Panc1 (cell line): ENCODE measurements around the gene HS1BP3. TPM values are rescaled to one million over a fixed set of nuclear protein-coding genes. Genes with fewer than 3 reads are reported as not detected.

ENCODE experiments used
- ATAC-seq: fragments of 200-7000 bp; cut with Tn5 transposase; 2 replicates; pipeline ENCODE4 v1.9.1; 2020; ENCODE audit warnings: mild to moderate bottlenecking, moderate library complexity
- BruUV-seq: library from RNA; stranded (reverse); fragments of 400-500 nt; replicated peaks from 2 replicates; lab custom pipeline; 2021; lab: Mats Ljungman, UMichigan
- CTCF ChIA-PET: fragments of 300-600 bp; sonication (Branson Sonifier 250); formaldehyde crosslinking; loops from one replicate; lab custom pipeline; 2022; ENCODE audit warnings: antibody characterized with exemption; lab: Charles Lee
- POLR2A ChIA-PET: fragments of 300-600 bp; sonication (Branson Sonifier 250); formaldehyde crosslinking; loops from one replicate; lab custom pipeline; 2022; ENCODE audit warnings: antibody characterized with exemption; lab: Charles Lee
- DNase-seq: peaks from one replicate; pipeline ENCODE4 v3.0.0-alpha.2; 2010; ENCODE audit warnings: low read depth, low spot score
- H3K27ac ChIP-seq: 2 replicates; pipeline ENCODE4 v1.5.1; 2011; ENCODE audit warnings: mild to moderate bottlenecking, low read length, inconsistent platforms
- H3K27me3 ChIP-seq: fragments of 200-500 bp; sonication (Bioruptor generic); 2 replicates; pipeline ENCODE4 v1.6.0; 2014; ENCODE audit warnings: low read length, inconsistent platforms; ENCODE audit not compliant: control insufficient read depth, insufficient read depth
- H3K36me3 ChIP-seq: fragments of 200-500 bp; sonication (Bioruptor generic); 2 replicates; pipeline ENCODE4 v1.5.1; 2014; ENCODE audit warnings: inconsistent platforms, mild to moderate bottlenecking, low read length, moderate library complexity; ENCODE audit not compliant: control insufficient read depth, insufficient read depth
- H3K4me1 ChIP-seq: 2 replicates; pipeline ENCODE4 v1.5.1; 2011; ENCODE audit warnings: inconsistent platforms, mild to moderate bottlenecking, low read length, moderate library complexity; ENCODE audit not compliant: control insufficient read depth, insufficient read depth
- H3K4me3 ChIP-seq, 2 experiments: 2 replicates each; pipeline ENCODE4 v1.5.1; 2011 to 2012; ENCODE audit warnings: low read depth in 2 of 2, low read length in 2 of 2, mild to moderate bottlenecking in 2 of 2, inconsistent platforms in 1 of 2, moderate library complexity in 1 of 2
- H3K9me3 ChIP-seq: fragments of 200-500 bp; sonication (Bioruptor generic); 2 replicates; pipeline ENCODE4 v1.5.1; 2014; ENCODE audit warnings: low read depth, mild to moderate bottlenecking, inconsistent platforms, low read length, moderate library complexity; ENCODE audit not compliant: control insufficient read depth, insufficient read depth
- POLR2AphosphoS5 ChIP-seq: IDR thresholded peaks from 2 replicates; pipeline ENCODE4 v1.6.1; 2012; ENCODE audit warnings: mild to moderate bottlenecking, low read depth, low read length, moderate library complexity
- SIN3A ChIP-seq: IDR thresholded peaks from 2 replicates; pipeline ENCODE4 v1.6.1; 2012; ENCODE audit warnings: low read depth, mild to moderate bottlenecking, low read length, moderate library complexity, borderline replicate concordance; ENCODE audit not compliant: insufficient read depth
- TCF7L2 ChIP-seq: IDR thresholded peaks from 2 replicates; pipeline ENCODE4 v1.6.1; 2011; ENCODE audit warnings: mild to moderate bottlenecking, low read depth, low read length, inconsistent platforms
- in situ Hi-C: cut with HindIII; loops from 2 replicates; pipeline ENCODE4 v1.10.0; 2016; ENCODE audit warnings: low sequenced_read_pairs, low pct_unique_long_range_greater_than_20kb
- intact Hi-C: fragments of 100-400 bp; cut with micrococcal nuclease; formaldehyde crosslinking; loops from one replicate; pipeline ENCODE4 v1.10.0; 2022; ENCODE audit not compliant: unreplicated experiment
- total RNA-seq: library from RNA; stranded (reverse); gene quantifications from one replicate; pipeline ENCODE4 v1.2.1, GENCODE V29; 2021; ENCODE audit not compliant: unreplicated experiment
- TF ChIP-seq, protein P1 (sequence below): fragments of 450-650 bp; IDR thresholded peaks from 2 replicates; pipeline ENCODE4 v1.5.1; 2017; ENCODE audit warnings: mild to moderate bottlenecking
- TF ChIP-seq, protein P2 (sequence below), 2 experiments: IDR thresholded peaks; 2 replicates each; pipeline ENCODE4 v1.6.1; 2011 to 2012; ENCODE audit warnings: low read depth in 2 of 2, control low read depth in 1 of 2, low read length in 1 of 2, mild to moderate bottlenecking in 1 of 2, moderate library complexity in 1 of 2; ENCODE audit not compliant: insufficient read depth in 1 of 2

The HS1BP3 gene
- total RNA-seq, 1 experiment from 2014 or later: 46.1 TPM

- Histone ChIP-seq H3K27ac (no peak overlapping the region), H3K4me1 (peaks cover 11% of the 10 kb centered on the region), H3K27me3 (no peaks in the 10 kb centered on the region), H3K4me3 (no peak overlapping the region), H3K36me3 (no peaks in the 10 kb centered on the region; the same call in none of the 2 replicates), H3K9me3 (no peaks in the 10 kb centered on the region)
- BruUV-seq: no TSS peak
- TF ChIP-seq TCF7L2: no peak
- TF ChIP-seq, protein P1, sequence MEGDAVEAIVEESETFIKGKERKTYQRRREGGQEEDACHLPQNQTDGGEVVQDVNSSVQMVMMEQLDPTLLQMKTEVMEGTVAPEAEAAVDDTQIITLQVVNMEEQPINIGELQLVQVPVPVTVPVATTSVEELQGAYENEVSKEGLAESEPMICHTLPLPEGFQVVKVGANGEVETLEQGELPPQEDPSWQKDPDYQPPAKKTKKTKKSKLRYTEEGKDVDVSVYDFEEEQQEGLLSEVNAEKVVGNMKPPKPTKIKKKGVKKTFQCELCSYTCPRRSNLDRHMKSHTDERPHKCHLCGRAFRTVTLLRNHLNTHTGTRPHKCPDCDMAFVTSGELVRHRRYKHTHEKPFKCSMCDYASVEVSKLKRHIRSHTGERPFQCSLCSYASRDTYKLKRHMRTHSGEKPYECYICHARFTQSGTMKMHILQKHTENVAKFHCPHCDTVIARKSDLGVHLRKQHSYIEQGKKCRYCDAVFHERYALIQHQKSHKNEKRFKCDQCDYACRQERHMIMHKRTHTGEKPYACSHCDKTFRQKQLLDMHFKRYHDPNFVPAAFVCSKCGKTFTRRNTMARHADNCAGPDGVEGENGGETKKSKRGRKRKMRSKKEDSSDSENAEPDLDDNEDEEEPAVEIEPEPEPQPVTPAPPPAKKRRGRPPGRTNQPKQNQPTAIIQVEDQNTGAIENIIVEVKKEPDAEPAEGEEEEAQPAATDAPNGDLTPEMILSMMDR: no peak
- no peak for TF ChIP-seq SIN3A
- TF ChIP-seq POLR2AphosphoS5: no peak
- TF ChIP-seq, protein P2, sequence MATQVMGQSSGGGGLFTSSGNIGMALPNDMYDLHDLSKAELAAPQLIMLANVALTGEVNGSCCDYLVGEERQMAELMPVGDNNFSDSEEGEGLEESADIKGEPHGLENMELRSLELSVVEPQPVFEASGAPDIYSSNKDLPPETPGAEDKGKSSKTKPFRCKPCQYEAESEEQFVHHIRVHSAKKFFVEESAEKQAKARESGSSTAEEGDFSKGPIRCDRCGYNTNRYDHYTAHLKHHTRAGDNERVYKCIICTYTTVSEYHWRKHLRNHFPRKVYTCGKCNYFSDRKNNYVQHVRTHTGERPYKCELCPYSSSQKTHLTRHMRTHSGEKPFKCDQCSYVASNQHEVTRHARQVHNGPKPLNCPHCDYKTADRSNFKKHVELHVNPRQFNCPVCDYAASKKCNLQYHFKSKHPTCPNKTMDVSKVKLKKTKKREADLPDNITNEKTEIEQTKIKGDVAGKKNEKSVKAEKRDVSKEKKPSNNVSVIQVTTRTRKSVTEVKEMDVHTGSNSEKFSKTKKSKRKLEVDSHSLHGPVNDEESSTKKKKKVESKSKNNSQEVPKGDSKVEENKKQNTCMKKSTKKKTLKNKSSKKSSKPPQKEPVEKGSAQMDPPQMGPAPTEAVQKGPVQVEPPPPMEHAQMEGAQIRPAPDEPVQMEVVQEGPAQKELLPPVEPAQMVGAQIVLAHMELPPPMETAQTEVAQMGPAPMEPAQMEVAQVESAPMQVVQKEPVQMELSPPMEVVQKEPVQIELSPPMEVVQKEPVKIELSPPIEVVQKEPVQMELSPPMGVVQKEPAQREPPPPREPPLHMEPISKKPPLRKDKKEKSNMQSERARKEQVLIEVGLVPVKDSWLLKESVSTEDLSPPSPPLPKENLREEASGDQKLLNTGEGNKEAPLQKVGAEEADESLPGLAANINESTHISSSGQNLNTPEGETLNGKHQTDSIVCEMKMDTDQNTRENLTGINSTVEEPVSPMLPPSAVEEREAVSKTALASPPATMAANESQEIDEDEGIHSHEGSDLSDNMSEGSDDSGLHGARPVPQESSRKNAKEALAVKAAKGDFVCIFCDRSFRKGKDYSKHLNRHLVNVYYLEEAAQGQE (IDR thresholded peaks at IDR 0.05; ENCODE audit: insufficient read depth in 1 of 2, low read depth in 2 of 2, low read length in 1 of 2): no peak
- ATAC-seq (no peak), DNase-seq (no peak)
- in situ Hi-C loops: no loop called here
- POLR2A ChIA-PET: no interaction called here
- intact Hi-C loops: no loop called here
- CTCF ChIA-PET: no interaction called here
Measured at GRCh38 chr2:20620696-20621365, 30.1 kb downstream of the HS1BP3 start.

DNA sequence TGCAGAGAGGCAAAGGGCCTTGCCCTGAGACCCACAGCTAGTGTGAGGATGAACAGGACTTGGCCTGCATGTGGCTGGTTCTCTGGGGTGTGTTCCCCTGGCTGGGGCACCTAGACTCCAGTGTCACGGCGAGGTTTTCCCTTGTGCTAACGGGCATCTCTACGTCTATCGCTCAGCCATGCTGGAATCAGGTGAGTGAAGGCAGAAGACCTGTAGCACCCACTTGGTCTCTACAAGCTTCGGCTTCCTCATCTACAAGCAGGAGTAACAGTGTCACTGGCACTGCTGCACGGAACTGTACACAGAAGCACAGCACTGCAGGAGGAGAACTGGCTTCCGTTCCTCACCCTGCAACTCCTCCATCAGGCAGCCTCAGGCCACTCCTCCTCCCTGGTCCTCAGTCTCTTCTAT is 30.6 kb downstream of the HS1BP3 start:
- Histone ChIP-seq H3K4me1 (peaks cover 11% of the 10 kb centered on the region), H3K36me3 (no peaks in the 10 kb centered on the region; the same call in none of the 2 replicates), H3K4me3 (no peak overlapping the region), H3K9me3 (no peaks in the 10 kb centered on the region), H3K27me3 (no peaks in the 10 kb centered on the region), H3K27ac (no peak overlapping the region)
- DNase-seq: no peak
- ChIA-PET CTCF (no interaction called here), POLR2A (no interaction called here)
- in situ Hi-C loops (no loop called here), intact Hi-C loops (no loop called here)
- ATAC-seq: no peak
- no peak for TF ChIP-seq POLR2AphosphoS5
- TF ChIP-seq, protein P2 (IDR thresholded peaks at IDR 0.05; ENCODE audit: insufficient read depth in 1 of 2, low read depth in 2 of 2, low read length in 1 of 2): no peak
- BruUV-seq: no TSS peak
